Keratinocyte (primary cell): ENCODE data around the gene GRHL3. TPM values are rescaled to one million over a fixed set of nuclear protein-coding genes. Genes with fewer than 3 reads are reported as not detected.

Experiments used
- DNase-seq: peaks from one replicate; pipeline ENCODE4 v3.0.0-alpha.2; 2011; ENCODE audit warnings: low read depth, missing footprints, low spot score
- FAIRE-seq: peaks from 2 replicates; lab custom pipeline; 2011; peaks lifted over from hg19 to GRCh38; lab: Jason Lieb, UNC
- H2AFZ ChIP-seq: 2 replicates; pipeline ENCODE4 v1.6.0; 2012; ENCODE audit warnings: low read length, control low read depth, inconsistent platforms; ENCODE audit not compliant: control insufficient read depth
- H3K27ac ChIP-seq: 2 replicates; pipeline ENCODE4 v1.5.1; 2011; ENCODE audit warnings: low read length; ENCODE audit not compliant: control insufficient read depth, insufficient read depth
- H3K27me3 ChIP-seq: 3 replicates; pipeline ENCODE4 v1.6.0; 2011; ENCODE audit warnings: low read length; ENCODE audit not compliant: control insufficient read depth, insufficient read depth; ENCODE audit errors: extremely low read depth
- H3K36me3 ChIP-seq, 2 experiments: 2 replicates in 1 of 2; 3 replicates in 1 of 2; pipeline ENCODE4 v1.5.1; 2011; ENCODE audit warnings: low read length in 2 of 2, mild to moderate bottlenecking in 1 of 2; ENCODE audit not compliant: control insufficient read depth in 2 of 2, insufficient read depth in 2 of 2; ENCODE audit errors: extremely low read depth in 1 of 2
- H3K4me1 ChIP-seq: 3 replicates; pipeline ENCODE4 v1.5.1; 2011; ENCODE audit warnings: low read length; ENCODE audit not compliant: control insufficient read depth, insufficient read depth; ENCODE audit errors: extremely low read depth
- H3K4me2 ChIP-seq: 3 replicates; pipeline ENCODE4 v1.6.0; 2011; ENCODE audit warnings: low read depth, low read length; ENCODE audit not compliant: control insufficient read depth, insufficient read depth; ENCODE audit errors: extremely low read depth
- H3K4me3 ChIP-seq, 3 experiments: fragments of 200-600 bp in 1 of 3; sonication (generic) in 1 of 3; 2 replicates in 2 of 3; 3 replicates in 1 of 3; pipeline ENCODE4 v1.5.1; 2011 to 2016; ENCODE audit warnings: low read length in 3 of 3, mild to moderate bottlenecking in 3 of 3, control low read depth in 2 of 3, inconsistent platforms in 1 of 3, low read depth in 1 of 3, mixed read lengths in 1 of 3, mixed run types in 1 of 3, moderate library complexity in 1 of 3; ENCODE audit not compliant: control insufficient read depth in 2 of 3, insufficient read depth in 2 of 3; ENCODE audit errors: extremely low read depth in 1 of 3
- H3K79me2 ChIP-seq: 2 replicates; pipeline ENCODE4 v1.6.0; 2012; ENCODE audit warnings: low read length; ENCODE audit not compliant: control insufficient read depth, insufficient read depth
- H3K9ac ChIP-seq: 3 replicates; pipeline ENCODE4 v1.6.0; 2011; ENCODE audit warnings: low read length; ENCODE audit not compliant: control insufficient read depth, insufficient read depth; ENCODE audit errors: extremely low read depth
- H3K9me1 ChIP-seq: 3 replicates; pipeline ENCODE4 v1.6.0; 2011; ENCODE audit warnings: low read length; ENCODE audit not compliant: control insufficient read depth, insufficient read depth; ENCODE audit errors: extremely low read depth
- H3K9me3 ChIP-seq: 2 replicates; pipeline ENCODE4 v1.5.1; 2012; ENCODE audit warnings: low read depth, low read length; ENCODE audit not compliant: control insufficient read depth
- H4K20me1 ChIP-seq: 3 replicates; pipeline ENCODE4 v1.6.0; 2011; ENCODE audit warnings: low read length; ENCODE audit not compliant: control insufficient read depth, insufficient read depth; ENCODE audit errors: extremely low read depth
- EZH2 ChIP-seq: IDR thresholded peaks from one replicate; pipeline ENCODE4 v1.6.1; 2012; ENCODE audit warnings: inconsistent platforms, mild to moderate bottlenecking, low read length, moderate library complexity
- dilution Hi-C: fragments of 300-500 bp; cut with MboI; formaldehyde crosslinking; loops from one replicate; pipeline ENCODE4 v1.7.0; 2020; ENCODE audit warnings: low sequenced_read_pairs; ENCODE audit not compliant: extremely low pct_ligation_motif_present
- polyA plus RNA-seq, 5 experiments: library from polyadenylated mRNA; depleted of rRNA in 3 of 5; stranded (reverse) in 3 of 5; stranded (forward) in 1 of 5; unstranded in 1 of 5; fragments of >200 nt; gene quantifications; 1 replicate in 1 of 5; 2 replicates in 3 of 5; 3 replicates in 1 of 5; pipeline versions ENCODE4 v1.2.1 to v1.2.3, GENCODE V29; 2011 to 2012; ENCODE audit warnings: missing spikeins in 2 of 5, low read depth in 1 of 5, low replicate concordance in 1 of 5
- TF ChIP-seq, protein P1 (sequence below), 3 experiments: IDR thresholded peaks in 1 of 3; conservative IDR thresholded peaks in 1 of 3; optimal IDR thresholded peaks in 1 of 3; 2 replicates in 2 of 3; 3 replicates in 1 of 3; pipeline versions ENCODE3 to v1.5.1; 2011; ENCODE audit warnings: low read length in 3 of 3, mild to moderate bottlenecking in 3 of 3, moderate library complexity in 2 of 3, control low read depth in 1 of 3, inconsistent platforms in 1 of 3; ENCODE audit not compliant: insufficient read depth in 2 of 3; ENCODE audit errors: extremely low read depth in 1 of 3

GRHL3 gene
- polyA plus RNA-seq, 1 donor (not counting 4 experiments of a cell fraction or from before 2014, with no cell fraction given) = 13.0 TPM

DNA sequence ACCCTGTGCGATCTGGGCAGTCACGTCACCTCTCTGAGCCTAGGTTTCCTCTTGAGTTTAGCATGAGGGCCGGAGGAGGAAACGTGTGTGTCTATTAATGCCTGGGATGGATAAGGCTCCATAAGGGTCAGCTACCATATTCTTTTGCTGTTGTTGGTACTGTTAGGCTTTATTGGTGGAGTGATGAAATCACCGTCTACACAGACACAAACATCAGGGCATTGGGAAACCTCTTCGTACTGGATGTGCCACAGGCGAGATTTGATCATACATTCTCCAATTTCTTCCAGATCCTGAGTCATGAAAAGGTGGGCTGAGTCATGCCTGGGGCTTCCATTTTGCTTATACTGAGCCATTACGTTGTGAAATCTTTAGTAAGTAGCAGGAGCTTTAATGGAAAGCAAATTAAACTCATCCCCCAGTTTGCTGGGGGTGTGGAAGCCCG lies 24.9 kb upstream of the GRHL3 start:
- Histone ChIP-seq H4K20me1 (no peaks in the 10 kb centered on the region), H2AFZ (peak overlapping the region; percentile 55), H3K9me3 (no peaks in the 10 kb centered on the region), H3K4me3 (peak overlapping the region in 2 of 3 experiments; percentile 35 to 38), H3K9ac (peak overlapping the region; percentile 82), H3K27me3 (no peaks in the 10 kb centered on the region), H3K27ac (peak overlapping the region; percentile 99), H3K9me1 (no peaks in the 10 kb centered on the region), H3K79me2 (no peaks in the 10 kb centered on the region), H3K4me1 (peaks cover 61% of the 10 kb centered on the region), H3K36me3 (no peaks in the 10 kb centered on the region), H3K4me2 (peak overlapping the region; percentile 81)
- DNase-seq (peak; percentile 80), FAIRE-seq (peak; percentile 99)
- dilution Hi-C loops = no loop called here
- TF ChIP-seq EZH2 = no peak
- TF ChIP-seq, protein P1, sequence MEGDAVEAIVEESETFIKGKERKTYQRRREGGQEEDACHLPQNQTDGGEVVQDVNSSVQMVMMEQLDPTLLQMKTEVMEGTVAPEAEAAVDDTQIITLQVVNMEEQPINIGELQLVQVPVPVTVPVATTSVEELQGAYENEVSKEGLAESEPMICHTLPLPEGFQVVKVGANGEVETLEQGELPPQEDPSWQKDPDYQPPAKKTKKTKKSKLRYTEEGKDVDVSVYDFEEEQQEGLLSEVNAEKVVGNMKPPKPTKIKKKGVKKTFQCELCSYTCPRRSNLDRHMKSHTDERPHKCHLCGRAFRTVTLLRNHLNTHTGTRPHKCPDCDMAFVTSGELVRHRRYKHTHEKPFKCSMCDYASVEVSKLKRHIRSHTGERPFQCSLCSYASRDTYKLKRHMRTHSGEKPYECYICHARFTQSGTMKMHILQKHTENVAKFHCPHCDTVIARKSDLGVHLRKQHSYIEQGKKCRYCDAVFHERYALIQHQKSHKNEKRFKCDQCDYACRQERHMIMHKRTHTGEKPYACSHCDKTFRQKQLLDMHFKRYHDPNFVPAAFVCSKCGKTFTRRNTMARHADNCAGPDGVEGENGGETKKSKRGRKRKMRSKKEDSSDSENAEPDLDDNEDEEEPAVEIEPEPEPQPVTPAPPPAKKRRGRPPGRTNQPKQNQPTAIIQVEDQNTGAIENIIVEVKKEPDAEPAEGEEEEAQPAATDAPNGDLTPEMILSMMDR (optimal IDR thresholded peaks at IDR 0.05 in 1 of 3, IDR thresholded peaks at IDR 0.05 in 1 of 3, conservative IDR thresholded peaks at IDR 0.05 in 1 of 3; ENCODE audit: extremely low read depth in 1 of 3, insufficient read depth in 2 of 3, low read length in 3 of 3) = no peak

DNA sequence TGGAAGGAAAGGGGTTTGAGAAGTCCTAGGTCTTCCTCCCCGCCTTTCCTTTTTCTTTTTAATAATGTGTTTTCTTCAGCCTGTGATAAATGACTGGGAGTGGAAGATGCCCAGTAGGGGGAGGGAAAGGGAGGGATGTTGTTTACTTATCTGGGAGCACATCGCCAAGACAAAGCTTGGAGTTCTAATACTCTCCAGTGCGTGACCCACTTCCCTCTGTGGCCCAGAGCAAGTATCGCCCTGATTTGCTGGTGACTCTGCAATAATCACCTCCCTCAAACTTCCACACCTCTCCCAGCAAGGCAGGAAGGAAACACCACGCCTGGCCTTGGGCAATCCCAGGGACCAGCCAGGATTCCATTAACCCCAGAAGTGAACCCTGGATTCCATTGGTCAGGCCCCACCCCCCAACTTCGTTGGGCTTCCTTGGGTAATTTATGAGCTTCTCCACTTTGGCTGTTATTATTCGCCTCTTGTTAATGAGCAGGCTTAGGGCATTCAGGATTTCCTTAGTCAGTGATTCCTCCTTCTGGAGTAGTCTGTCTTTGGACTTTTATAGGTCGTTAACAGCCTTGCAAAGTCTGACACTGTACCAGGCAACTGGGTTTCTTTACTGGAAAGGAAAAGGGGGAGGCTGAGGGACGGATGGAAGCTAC lies 24.3 kb upstream of the GRHL3 start:
- no peaks in the 10 kb centered on the region for H4K20me1 ChIP-seq
- peak overlapping the region; percentile 99 for H3K27ac ChIP-seq
- no peaks in the 10 kb centered on the region for H3K36me3 ChIP-seq
- dilution Hi-C loops = no loop called here
- peak overlapping the region; percentile 45 for H2AFZ ChIP-seq
- TF ChIP-seq, protein P1 (optimal IDR thresholded peaks at IDR 0.05 in 1 of 3, IDR thresholded peaks at IDR 0.05 in 1 of 3, conservative IDR thresholded peaks at IDR 0.05 in 1 of 3; ENCODE audit: extremely low read depth in 1 of 3, insufficient read depth in 2 of 3, low read length in 3 of 3) = peak; percentile 9 to 15 (median 15)
- no peak for TF ChIP-seq EZH2
- H3K27me3 ChIP-seq = no peaks in the 10 kb centered on the region
- no peaks in the 10 kb centered on the region for H3K79me2 ChIP-seq
- H3K4me2 ChIP-seq = peak overlapping the region; percentile 81
- no peak for FAIRE-seq
- H3K9me1 ChIP-seq = no peaks in the 10 kb centered on the region
- peak overlapping the region; percentile 82 for H3K9ac ChIP-seq
- no peaks in the 10 kb centered on the region for H3K9me3 ChIP-seq
- peaks cover 55% of the 10 kb centered on the region for H3K4me1 ChIP-seq
- DNase-seq = no peak
- peak overlapping the region in 2 of 3 experiments; percentile 35 to 38 for H3K4me3 ChIP-seq
